ENCODE results near the gene CALML3. TPM values are rescaled to one million over a fixed set of nuclear protein-coding genes. Genes with fewer than 3 reads are reported as not detected.

CALML3 gene
- total and polyA plus RNA-seq, 2 of the 8 experiments (the other 6 are each of a cell fraction or from before 2014, with no cell fraction given), result not detected

- FAIRE-seq (no peak), DNase-seq (ENCODE audit: low read depth in 1 of 2, low spot score in 2 of 2) (no peak)
- Histone ChIP-seq H3K4me3 (ENCODE audit: extremely low read depth in 1 of 4, insufficient read depth in 2 of 4, low read depth in 3 of 4, low read length in 4 of 4) (no peak overlapping the region), H3K56ac (replicated peaks; ENCODE audit: insufficient read length, low read depth, low read length) (no peak overlapping the region), H3K18ac (ENCODE audit: extremely low read depth, low read length) (no peak overlapping the region), H3K23ac (ENCODE audit: insufficient read length) (no peak overlapping the region), H3K23me2 (ENCODE audit: low read depth, low read length) (no peaks in the 10 kb centered on the region), H2BK12ac (ENCODE audit: low read depth, low read length) (no peak overlapping the region), H2AK5ac (ENCODE audit: low read depth, low read length) (no peak overlapping the region), H3K4me2 (ENCODE audit: insufficient read depth in 1 of 2, low read depth in 2 of 2, low read length in 2 of 2) (no peak overlapping the region), H3K27me3 (replicated peaks in 1 of 4; ENCODE audit: control insufficient read depth in 3 of 4, extremely low read depth in 1 of 4, insufficient read depth in 3 of 4, low read length in 3 of 4) (no peaks in the 10 kb centered on the region), H3K36me3 (ENCODE audit: control insufficient read depth in 2 of 4, insufficient read depth in 4 of 4, low read length in 3 of 4) (no peaks in the 10 kb centered on the region), H4K5ac (ENCODE audit: insufficient read length, low read depth, low read length) (no peak overlapping the region), H3K27ac (ENCODE audit: low read depth, low read length) (no peak overlapping the region), H3K79me1 (ENCODE audit: low read depth, low read length) (no peaks in the 10 kb centered on the region), H2BK120ac (replicated peaks; ENCODE audit: low read depth, low read length) (no peak overlapping the region), H4K8ac (ENCODE audit: extremely low read depth, insufficient read depth, low read length) (no peak overlapping the region), H3K9ac (replicated peaks in 1 of 4; ENCODE audit: extremely low read depth in 1 of 4, low read depth in 3 of 4, low read length in 3 of 4) (no peak overlapping the region; a peak in 1 of 7 replicates), H3K4ac (replicated peaks; ENCODE audit: insufficient read length, low read depth, low read length) (no peak overlapping the region), H3K9me3 (ENCODE audit: insufficient read depth in 2 of 2, low read depth in 1 of 2, low read length in 1 of 2) (peaks cover 0 to 3% of the 10 kb centered on the region in 2 experiments; a peak in 1 of 4 replicates), H4K91ac (replicated peaks; ENCODE audit: insufficient read length, low read length) (no peak overlapping the region), H3K4me1 (replicated peaks in 1 of 4; ENCODE audit: control insufficient read depth in 3 of 4, insufficient read depth in 4 of 4, low read length in 3 of 4) (peaks cover 0 to 5% (median 0%) of the 10 kb centered on the region in 4 experiments; a peak in 1 of 7 replicates), H4K20me1 (replicated peaks in 1 of 2; ENCODE audit: control insufficient read depth in 1 of 2, insufficient read depth in 2 of 2, low read length in 2 of 2) (no peaks in the 10 kb centered on the region), H2AFZ (ENCODE audit: low read length) (no peak overlapping the region), H2BK15ac (ENCODE audit: low read length) (no peak overlapping the region), H2BK20ac (ENCODE audit: low read length) (no peak overlapping the region), H3K14ac (ENCODE audit: insufficient read length) (no peak overlapping the region), H2BK5ac (ENCODE audit: low read depth, low read length) (no peak overlapping the region), H3K79me2 (ENCODE audit: control insufficient read depth in 1 of 2, insufficient read depth in 2 of 2, low read length in 2 of 2) (no peaks in the 10 kb centered on the region)
- WGBS, 2 experiments (ENCODE audit: extremely low coverage in 1 of 2, insufficient coverage in 1 of 2, insufficient read length in 1 of 2, insufficient replicate concordance in 2 of 2, low coverage in 1 of 2, low lambda C conversion rate in 2 of 2, missing lambda C conversion rate in 1 of 2), result 82% methylated on average over 7 of the region's 7 CpGs; no CpG with 5 or more reads in 1 of the 2 experiments
- POLR2A ChIA-PET (ENCODE audit: partially characterized antibody), result interaction anchor here (0.9 kb wide), 1 partner anchor 17 kb away, joined by 3 read pairs; no protein-coding TSS in a partner anchor
- CTCF ChIA-PET (ENCODE audit: partially characterized antibody), result interaction anchor here (0.9 to 2.6 kb wide), 6 partner anchors 9 to 92 kb away, joined by 3 to 8 read pairs (median 4); no protein-coding TSS in a partner anchor
- TF ChIP-seq BRCA1 (IDR thresholded peaks at IDR 0.05; ENCODE audit: low read depth, low read length) (no peak), CEBPB (IDR thresholded peaks at IDR 0.05; ENCODE audit: low read depth, low read length) (no peak), CHD1 (IDR thresholded peaks at IDR 0.05; ENCODE audit: low read depth, low read length) (no peak), PHF8 (conservative IDR thresholded peaks at IDR 0.05; ENCODE audit: low read depth, low read length) (no peak), SIN3A (conservative IDR thresholded peaks at IDR 0.05 in 1 of 2, IDR thresholded peaks at IDR 0.05 in 1 of 2; ENCODE audit: low read depth in 1 of 2, low read length in 2 of 2) (no peak), TCF12 (IDR thresholded peaks at IDR 0.05; ENCODE audit: low read depth, low read length) (no peak), RFX5 (IDR thresholded peaks at IDR 0.05; ENCODE audit: borderline replicate concordance, low read depth, low read length) (no peak), GABPA (IDR thresholded peaks at IDR 0.05; ENCODE audit: borderline replicate concordance, insufficient read depth, low read length) (no peak)
These were observed 5.1 kb downstream of the CALML3 start for GRCh38 chr10:5529702-5530411.

Measured in H1 (cell line).